Measurements from ENCODE around the gene MCRS1.

GRCh38 chr12:49582850-49583249, 14.9 kb upstream of the MCRS1 start:
- TF ChIP-seq, protein P1, sequence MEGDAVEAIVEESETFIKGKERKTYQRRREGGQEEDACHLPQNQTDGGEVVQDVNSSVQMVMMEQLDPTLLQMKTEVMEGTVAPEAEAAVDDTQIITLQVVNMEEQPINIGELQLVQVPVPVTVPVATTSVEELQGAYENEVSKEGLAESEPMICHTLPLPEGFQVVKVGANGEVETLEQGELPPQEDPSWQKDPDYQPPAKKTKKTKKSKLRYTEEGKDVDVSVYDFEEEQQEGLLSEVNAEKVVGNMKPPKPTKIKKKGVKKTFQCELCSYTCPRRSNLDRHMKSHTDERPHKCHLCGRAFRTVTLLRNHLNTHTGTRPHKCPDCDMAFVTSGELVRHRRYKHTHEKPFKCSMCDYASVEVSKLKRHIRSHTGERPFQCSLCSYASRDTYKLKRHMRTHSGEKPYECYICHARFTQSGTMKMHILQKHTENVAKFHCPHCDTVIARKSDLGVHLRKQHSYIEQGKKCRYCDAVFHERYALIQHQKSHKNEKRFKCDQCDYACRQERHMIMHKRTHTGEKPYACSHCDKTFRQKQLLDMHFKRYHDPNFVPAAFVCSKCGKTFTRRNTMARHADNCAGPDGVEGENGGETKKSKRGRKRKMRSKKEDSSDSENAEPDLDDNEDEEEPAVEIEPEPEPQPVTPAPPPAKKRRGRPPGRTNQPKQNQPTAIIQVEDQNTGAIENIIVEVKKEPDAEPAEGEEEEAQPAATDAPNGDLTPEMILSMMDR (IDR thresholded peaks at IDR 0.05; ENCODE audit: insufficient read depth, low read length, poor library complexity, severe bottlenecking): no peak
- no peak for TF ChIP-seq EZH2phosphoT487 (conservative IDR thresholded peaks at IDR 0.05; ENCODE audit: low read length)
